GM12878 (cell line): ENCODE results near the gene POMT1. TPM values are rescaled to one million over a fixed set of nuclear protein-coding genes. Genes with fewer than 3 reads are reported as not detected.

ENCODE experiments used
- ATAC-seq: fragments of 200-7000 bp; cut with Tn5 transposase; 3 replicates; pipeline ENCODE4 v1.9.1; 2020; ENCODE audit warnings: mild to moderate bottlenecking, moderate library complexity
- BruUV-seq: library from RNA; stranded (reverse); fragments of 400-500 nt; replicated peaks from 2 replicates; lab custom pipeline; 2021; lab: Mats Ljungman, UMichigan
- CTCF ChIA-PET: fragments of 300-600 bp; sonication (Branson Sonifier 250); formaldehyde crosslinking; extraction: SDS; loops from one replicate; lab custom pipeline; 2021; ENCODE audit warnings: inconsistent platforms; lab: Yijun Ruan, JAX
- POLR2A ChIA-PET: fragments of 350-600 bp; formaldehyde crosslinking; extraction: SDS; loops from one replicate; lab custom pipeline; 2021; ENCODE audit warnings: inconsistent platforms; lab: Charles Lee
- RAD21 ChIA-PET: fragments of 300-600 bp; sonication (Branson Sonifier 250); formaldehyde crosslinking; loops from one replicate; lab custom pipeline; 2023; ENCODE audit warnings: antibody characterized with exemption; ENCODE audit not compliant: unreplicated experiment; lab: Charles Lee
- SMC1A ChIA-PET: fragments of 300-600 bp; sonication (Branson Sonifier 250); formaldehyde crosslinking; loops from one replicate; lab custom pipeline; 2023; ENCODE audit not compliant: unreplicated experiment, uncharacterized antibody; lab: Charles Lee
- DNase-seq: peaks from one replicate; pipeline ENCODE4 v3.0.0-alpha.2; 2011; ENCODE audit warnings: low read depth, low spot score
- FAIRE-seq: peaks from 3 replicates; lab custom pipeline; 2011; peaks lifted over from hg19 to GRCh38; lab: Jason Lieb, UNC
- H2AFZ ChIP-seq: 2 replicates; pipeline ENCODE4 v1.6.0; 2011; ENCODE audit warnings: low read depth, low read length, control low read depth; ENCODE audit not compliant: control insufficient read depth
- H3K27ac ChIP-seq: 2 replicates; pipeline ENCODE4 v1.5.1; 2011; ENCODE audit warnings: control low read depth; ENCODE audit not compliant: control insufficient read depth, insufficient read depth
- H3K27me3 ChIP-seq, 2 experiments: replicated peaks in 1 of 2; 2 replicates each; pipeline versions ENCODE4 v1.6.0 to v1.6.1; 2011; ENCODE audit warnings: low read length in 1 of 2; ENCODE audit not compliant: control insufficient read depth in 2 of 2, insufficient read depth in 2 of 2
- H3K36me3 ChIP-seq, 2 experiments: 2 replicates each; pipeline ENCODE4 v1.5.1; 2011; ENCODE audit warnings: low read length in 1 of 2; ENCODE audit not compliant: control insufficient read depth in 2 of 2, insufficient read depth in 2 of 2
- H3K4me1 ChIP-seq: 2 replicates; pipeline ENCODE4 v1.6.1; 2011; ENCODE audit warnings: mild to moderate bottlenecking, low read length, moderate library complexity, mixed read lengths; ENCODE audit not compliant: control insufficient read depth, insufficient read depth
- H3K4me2 ChIP-seq: 2 replicates; pipeline ENCODE4 v1.6.0; 2011; ENCODE audit warnings: control low read depth; ENCODE audit not compliant: control insufficient read depth, insufficient read depth
- H3K4me3 ChIP-seq: fragments of 200-600 bp; sonication (generic); 2 replicates; pipeline ENCODE4 v1.5.1; 2016
- H3K79me2 ChIP-seq: 2 replicates; pipeline ENCODE4 v1.6.0; 2011; ENCODE audit warnings: low read length; ENCODE audit not compliant: control insufficient read depth, insufficient read depth
- H3K9ac ChIP-seq: 2 replicates; pipeline ENCODE4 v1.8.0; 2011; ENCODE audit warnings: low read length, control low read depth, mixed read lengths; ENCODE audit not compliant: control insufficient read depth, insufficient read depth
- H3K9me3 ChIP-seq: replicated peaks from 3 replicates; pipeline ENCODE4 v1.5.1; 2011; ENCODE audit warnings: mild to moderate bottlenecking, low read length; ENCODE audit not compliant: control insufficient read depth, insufficient read depth
- H4K20me1 ChIP-seq: 2 replicates; pipeline ENCODE4 v1.6.0; 2011; ENCODE audit not compliant: control insufficient read depth, insufficient read depth
- BCL3 ChIP-seq: IDR thresholded peaks from 2 replicates; pipeline ENCODE4 v1.6.1; 2011; ENCODE audit warnings: borderline replicate concordance, low read depth, mild to moderate bottlenecking, moderate library complexity, low read length; ENCODE audit not compliant: insufficient read depth, poor library complexity, severe bottlenecking
- BHLHE40 ChIP-seq, 2 experiments: fragments of 450-650 bp in 1 of 2; IDR thresholded peaks; 2 replicates each; pipeline ENCODE4 v1.6.1; 2011 to 2017; ENCODE audit warnings: low read depth in 2 of 2, borderline replicate concordance in 1 of 2, improper control_type of control experiment in 1 of 2, low read length in 1 of 2, mild to moderate bottlenecking in 1 of 2
- CBX5 ChIP-seq: sonication (generic); IDR thresholded peaks from 2 replicates; pipeline ENCODE4 v1.6.1; 2016; ENCODE audit warnings: low read depth, moderate library complexity, mild to moderate bottlenecking, inconsistent platforms
- CREM ChIP-seq: IDR thresholded peaks from 2 replicates; pipeline ENCODE4 v1.6.1; 2014; ENCODE audit warnings: antibody characterized with exemption, low read depth
- ELK1 ChIP-seq: IDR thresholded peaks from 2 replicates; pipeline ENCODE4 v1.6.1; 2012; ENCODE audit warnings: low read depth, low read length, improper control_type of control experiment
- EP300 ChIP-seq, 2 experiments: fragments of 150-350 bp in 1 of 2; IDR thresholded peaks; 2 replicates each; pipeline ENCODE4 v1.6.1; 2011 to 2012; ENCODE audit warnings: low read depth in 2 of 2, low read length in 2 of 2, borderline replicate concordance in 1 of 2, improper control_type of control experiment in 1 of 2, inconsistent platforms in 1 of 2; ENCODE audit not compliant: control insufficient read depth in 1 of 2
- EZH2 ChIP-seq: IDR thresholded peaks from 2 replicates; pipeline ENCODE4 v1.6.1; 2012; ENCODE audit warnings: low read depth, mild to moderate bottlenecking, control low read depth, inconsistent platforms, low read length, borderline replicate concordance; ENCODE audit not compliant: control insufficient read depth
- FOXM1 ChIP-seq: IDR thresholded peaks from 2 replicates; pipeline ENCODE4 v1.6.1; 2012; ENCODE audit warnings: low read depth, mild to moderate bottlenecking, inconsistent platforms, low read length, moderate library complexity
- HDAC2 ChIP-seq: fragments of 200-600 bp; sonication (generic); IDR thresholded peaks from 2 replicates; pipeline ENCODE4 v1.6.1; 2017
- IKZF1 ChIP-seq: fragments of 450-650 bp; conservative IDR thresholded peaks from 2 replicates; pipeline ENCODE4 v1.6.1; 2017; ENCODE audit warnings: antibody characterized with exemption, mild to moderate bottlenecking
- IRF4 ChIP-seq: IDR thresholded peaks from 2 replicates; pipeline ENCODE4 v1.6.1; 2011; ENCODE audit warnings: low read depth, low read length
- KAT2A ChIP-seq: conservative IDR thresholded peaks from 2 replicates; pipeline ENCODE4 v1.6.1; 2011; ENCODE audit warnings: low read depth, low read length; ENCODE audit not compliant: control insufficient read depth
- MEF2B ChIP-seq: fragments of 450-650 bp; IDR thresholded peaks from 2 replicates; pipeline ENCODE4 v1.6.1; 2018; ENCODE audit warnings: mild to moderate bottlenecking, moderate library complexity; ENCODE audit not compliant: partially characterized antibody, poor library complexity, severe bottlenecking
- RB1 ChIP-seq: fragments of 450-650 bp; formaldehyde crosslinking; IDR thresholded peaks from 2 replicates; pipeline ENCODE4 v1.6.1; 2017; ENCODE audit warnings: mild to moderate bottlenecking, borderline replicate concordance
- RELB ChIP-seq: fragments of 450-650 bp; IDR thresholded peaks from 2 replicates; pipeline ENCODE4 v1.6.1; 2017; ENCODE audit warnings: low read depth, mild to moderate bottlenecking, moderate library complexity
- SMC3 ChIP-seq: IDR thresholded peaks from 2 replicates; pipeline ENCODE4 v1.6.1; 2011; ENCODE audit warnings: low read length, improper control_type of control experiment, borderline replicate concordance
- SREBF2 ChIP-seq: IDR thresholded peaks from 2 replicates; pipeline ENCODE4 v1.6.1; 2012; ENCODE audit warnings: mild to moderate bottlenecking, low read length
- TARDBP ChIP-seq: IDR thresholded peaks from 2 replicates; pipeline ENCODE4 v1.6.1; 2016; ENCODE audit warnings: borderline replicate concordance
- ZNF274 ChIP-seq: IDR thresholded peaks from one replicate; pipeline ENCODE4 v1.8.0; 2011; ENCODE audit not compliant: insufficient read length, insufficient read depth
- ZNF384 ChIP-seq: IDR thresholded peaks from 2 replicates; pipeline ENCODE4 v1.6.1; 2012; ENCODE audit warnings: low read depth, mild to moderate bottlenecking, low read length, improper control_type of control experiment, borderline replicate concordance
- WGBS: methylation state at CpG from one replicate; pipeline ENCODE4 v1.1.6; 2016; ENCODE audit warnings: low lambda C conversion rate; ENCODE audit not compliant: insufficient replicate concordance, insufficient coverage; ENCODE audit errors: missing lambda C conversion rate; 5-methylcytosine and 5-hydroxymethylcytosine counted together
- in situ Hi-C: fragments of 300-500 bp; cut with MboI; formaldehyde crosslinking; loops from 9 replicates; pipeline ENCODE4 v1.14.3; 2018; ENCODE audit warnings: mixed read lengths
- intact Hi-C: fragments of 100-400 bp; cut with micrococcal nuclease; formaldehyde crosslinking; loops from one replicate; pipeline ENCODE4 v1.14.2; 2022; ENCODE audit not compliant: unreplicated experiment
- polyA plus RNA-seq, 11 experiments: library from polyadenylated mRNA; depleted of rRNA in 4 of 11; unstranded in 6 of 11; stranded (reverse) in 5 of 11; fragments of >200 nt; fragmentation: Nextera tagmentation in 4 of 11; fragmentation: Illumina TruSeq in 1 of 11; extraction: Ambion mirVana in 4 of 11; extraction: Trizol in 1 of 11; gene quantifications; 1 replicate in 1 of 11; 2 replicates in 10 of 11; pipeline versions ENCODE4 v1.2.1 to v1.2.3, GENCODE V29; 2011 to 2016; ENCODE audit warnings: inconsistent platforms in 2 of 11, missing spikeins in 2 of 11, low read depth in 1 of 11
- total RNA-seq, 4 experiments: library from RNA; depleted of rRNA in 3 of 4; stranded (reverse); fragments of >200 nt in 3 of 4; fragmentation: Illumina TruSeq in 1 of 4; extraction: Trizol in 1 of 4; gene quantifications; 2 replicates each; pipeline versions ENCODE4 v1.2.1 to v1.2.3, GENCODE V29; 2013 to 2021

POMT1 gene
- total and polyA plus RNA-seq, 10 of the 15 experiments (the other 5 are each of a cell fraction or from before 2014, with no cell fraction given), result 1.2 to 19.2 (median 12.6) TPM

DNA sequence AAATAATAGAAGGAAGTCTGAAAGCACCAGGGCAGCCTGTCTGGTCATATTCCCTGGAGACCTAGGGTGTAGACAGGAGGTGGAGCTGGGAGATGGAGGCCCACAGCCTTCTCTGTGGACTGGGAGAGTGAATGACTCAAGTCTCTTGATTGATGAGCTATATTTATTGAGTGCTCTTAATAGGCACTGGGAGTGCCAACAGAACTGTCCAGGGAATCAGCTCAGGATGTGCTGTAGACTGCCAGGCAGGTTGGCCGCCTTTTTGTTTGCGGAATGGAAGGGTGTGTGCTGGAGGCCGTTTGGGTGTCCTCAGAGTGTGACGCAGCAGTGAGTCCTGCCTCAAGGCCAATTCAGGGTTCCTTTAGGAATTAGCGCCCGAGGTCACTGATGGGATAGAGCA, 33.4 kb upstream of the POMT1 start:
- H3K9me3 ChIP-seq, result no peaks in the 10 kb centered on the region
- no TSS peak for BruUV-seq
- DNase-seq (no peak), FAIRE-seq (no peak), ATAC-seq (no peak)
- no peaks in the 10 kb centered on the region for H4K20me1 ChIP-seq
- no peaks in the 10 kb centered on the region for H3K27me3 ChIP-seq
- H3K4me2 ChIP-seq, result no peak overlapping the region
- ChIA-PET POLR2A (interaction anchor here (0.6 kb wide), 1 partner anchor 21 kb away, joined by 3 read pairs; no protein-coding TSS in a partner anchor), CTCF (no interaction called here), SMC1A (no interaction called here), RAD21 (no interaction called here)
- H3K79me2 ChIP-seq, result no peaks in the 10 kb centered on the region; the same call in none of the 2 replicates
- over 99% methylated on average over 6 of the region's 6 CpGs for WGBS
- H3K4me3 ChIP-seq, result no peak overlapping the region
- no peak overlapping the region for H3K9ac ChIP-seq
- no peak overlapping the region for H2AFZ ChIP-seq
- intact Hi-C loops, result no loop called here
- H3K36me3 ChIP-seq, result peaks cover 40 to 47% of the 10 kb centered on the region in 2 experiments
- TF ChIP-seq KAT2A, result no peak
- no peak for TF ChIP-seq EP300 (IDR thresholded peaks at IDR 0.05; ENCODE audit: borderline replicate concordance in 1 of 2, control insufficient read depth in 1 of 2, low read depth in 2 of 2, low read length in 2 of 2)
- no peak for TF ChIP-seq RB1
- TF ChIP-seq BHLHE40 (IDR thresholded peaks at IDR 0.05; ENCODE audit: borderline replicate concordance in 1 of 2, low read depth in 2 of 2, low read length in 1 of 2), result no peak
- no peak for TF ChIP-seq SREBF2
- no peak for TF ChIP-seq TARDBP
- no peak for TF ChIP-seq MEF2B
- no peak for TF ChIP-seq ZNF274
- no peak for TF ChIP-seq CREM
- TF ChIP-seq ZNF384, result no peak
- TF ChIP-seq SMC3, result no peak
- TF ChIP-seq EZH2, result no peak
- TF ChIP-seq HDAC2, result no peak
- TF ChIP-seq IKZF1, result no peak
- no peak for TF ChIP-seq FOXM1
- no peak for TF ChIP-seq IRF4
- no peak for TF ChIP-seq BCL3
- TF ChIP-seq RELB, result no peak
- TF ChIP-seq ELK1, result no peak
- TF ChIP-seq CBX5, result no peak
- in situ Hi-C loops, result no loop called here
- no peak overlapping the region for H3K27ac ChIP-seq
- no peaks in the 10 kb centered on the region for H3K4me1 ChIP-seq
